ENCODE measurements around the gene TMEM100.

DNA sequence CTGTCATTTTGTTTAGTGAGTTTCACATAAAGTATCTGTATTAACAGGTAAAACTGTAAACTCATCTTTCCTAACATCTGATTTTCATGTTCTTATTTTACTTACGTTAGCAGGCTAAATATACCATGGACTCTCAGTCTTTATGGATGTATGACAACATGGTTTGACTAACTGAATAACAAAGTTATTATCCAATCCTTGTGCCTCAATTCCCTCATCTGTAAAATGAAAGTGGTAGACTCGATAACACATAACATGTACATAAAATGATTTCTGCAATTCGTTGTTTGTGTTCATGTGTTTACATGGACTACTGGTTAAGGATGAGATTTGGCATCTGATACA lies 18.7 kb upstream of the TMEM100 start:
- no peak for TF ChIP-seq CTCF (conservative IDR thresholded peaks at IDR 0.05; ENCODE audit: low read length)
- no peak for TF ChIP-seq EZH2phosphoT487 (IDR thresholded peaks at IDR 0.05; ENCODE audit: borderline replicate concordance)

All from Loucy (cell line).